Loucy (cell line): Measurements from ENCODE around the gene TUBB2B.
A peak's percentile ranks its signal among the peaks of the same experiment; 100 is the strongest.

ENCODE experiments used
- H2AFZ ChIP-seq: fragments of 200-600 bp; sonication (generic); 2 replicates; pipeline ENCODE4 v1.6.0; 2016; ENCODE audit warnings: antibody characterized with exemption, mild to moderate bottlenecking, low read length, moderate library complexity
- H3F3A ChIP-seq: fragments of 200-600 bp; 2 replicates; pipeline ENCODE4 v1.6.0; 2016; ENCODE audit warnings: antibody characterized with exemption, low read depth, mild to moderate bottlenecking
- H3K27me3 ChIP-seq: fragments of 200-600 bp; sonication (generic); 2 replicates; pipeline ENCODE4 v1.6.1; 2014; ENCODE audit warnings: low read length, mild to moderate bottlenecking; ENCODE audit not compliant: insufficient read depth, poor library complexity, severe bottlenecking
- H3K36me3 ChIP-seq: fragments of 200-600 bp; sonication (generic); 2 replicates; pipeline ENCODE4 v1.6.1; 2016; ENCODE audit warnings: low read length; ENCODE audit not compliant: insufficient read depth
- H3K4me1 ChIP-seq: fragments of 200-600 bp; sonication (generic); 2 replicates; pipeline ENCODE4 v1.5.1; 2014; ENCODE audit warnings: low read length, mild to moderate bottlenecking; ENCODE audit not compliant: insufficient read depth, poor library complexity, severe bottlenecking
- H3K4me2 ChIP-seq: fragments of 200-600 bp; sonication (generic); 2 replicates; pipeline ENCODE4 v1.6.0; 2014; ENCODE audit warnings: antibody characterized with exemption, low read length, low read depth, mild to moderate bottlenecking; ENCODE audit not compliant: poor library complexity, severe bottlenecking
- H3K4me3 ChIP-seq: fragments of 200-600 bp; sonication (generic); 2 replicates; pipeline ENCODE4 v1.5.1; 2014; ENCODE audit warnings: low read length, mild to moderate bottlenecking, mixed read lengths; ENCODE audit not compliant: poor library complexity, severe bottlenecking
- H3K79me2 ChIP-seq: fragments of 200-600 bp; sonication (generic); 2 replicates; pipeline ENCODE4 v1.6.1; 2014; ENCODE audit warnings: low read length; ENCODE audit not compliant: insufficient read depth
- H3K9ac ChIP-seq: fragments of 200-600 bp; sonication (generic); 2 replicates; pipeline ENCODE4 v1.6.0; 2014; ENCODE audit warnings: mild to moderate bottlenecking, low read depth, low read length, moderate library complexity; ENCODE audit not compliant: poor library complexity, severe bottlenecking
- H3K9me2 ChIP-seq: fragments of 200-600 bp; sonication (generic); replicated peaks from 2 replicates; pipeline ENCODE4 v1.6.1; 2016; ENCODE audit warnings: low read depth, low read length, mixed read lengths
- H3K9me3 ChIP-seq: fragments of 200-600 bp; sonication (generic); 2 replicates; pipeline ENCODE4 v1.6.1; 2014; ENCODE audit warnings: mild to moderate bottlenecking, antibody characterized with exemption, low read length, low read depth; ENCODE audit not compliant: insufficient read depth
- H4K20me1 ChIP-seq: fragments of 200-600 bp; sonication (generic); 2 replicates; pipeline ENCODE4 v1.6.0; 2014; ENCODE audit warnings: antibody characterized with exemption, low read length, mild to moderate bottlenecking; ENCODE audit not compliant: insufficient read depth, poor library complexity, severe bottlenecking
- EZH2phosphoT487 ChIP-seq: fragments of 200-600 bp; IDR thresholded peaks from 2 replicates; pipeline ENCODE4 v1.6.1; 2018; ENCODE audit warnings: antibody characterized with exemption, mild to moderate bottlenecking, moderate library complexity, borderline replicate concordance
- TF ChIP-seq, protein P1 (sequence below): fragments of 200-600 bp; sonication (generic); conservative IDR thresholded peaks from 2 replicates; pipeline ENCODE4 v1.5.1; 2014; ENCODE audit warnings: mild to moderate bottlenecking, antibody characterized with exemption, low read length

The TUBB2B gene

DNA sequence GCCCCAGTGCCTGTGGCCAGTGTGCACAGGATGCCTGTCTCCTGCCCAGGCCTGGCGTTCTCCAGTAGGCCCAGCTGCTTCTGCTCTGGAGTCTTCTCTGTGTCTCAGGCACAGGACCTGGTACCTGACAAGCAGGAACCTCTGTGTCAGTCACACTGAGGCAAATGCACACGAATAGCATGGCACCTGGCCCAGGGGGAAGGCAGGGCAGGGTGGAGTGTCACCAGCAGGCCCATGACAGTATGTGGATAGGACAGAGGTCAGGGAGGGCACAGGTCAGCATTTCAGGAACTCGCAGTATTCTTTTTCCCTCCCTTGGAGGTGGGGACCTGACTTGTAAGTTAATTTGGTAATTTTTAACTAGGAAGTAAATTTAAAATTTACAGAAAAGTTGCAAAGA, 36.9 kb upstream of the TUBB2B start:
- Histone ChIP-seq H3K4me2 (no peak overlapping the region), H3K4me3 (no peak overlapping the region), H3K36me3 (peaks cover 22% of the 10 kb centered on the region; the same call in 1 of the 2 replicates), H3K9me2 (no peaks in the 10 kb centered on the region), H3K4me1 (peaks cover 41% of the 10 kb centered on the region), H4K20me1 (peaks cover 35% of the 10 kb centered on the region), H3K9ac (no peak overlapping the region), H3K27me3 (no peaks in the 10 kb centered on the region), H2AFZ (no peak overlapping the region), H3K79me2 (peaks cover 85% of the 10 kb centered on the region), H3F3A (no peaks in the 10 kb centered on the region), H3K9me3 (no peaks in the 10 kb centered on the region)
- TF ChIP-seq, protein P1, sequence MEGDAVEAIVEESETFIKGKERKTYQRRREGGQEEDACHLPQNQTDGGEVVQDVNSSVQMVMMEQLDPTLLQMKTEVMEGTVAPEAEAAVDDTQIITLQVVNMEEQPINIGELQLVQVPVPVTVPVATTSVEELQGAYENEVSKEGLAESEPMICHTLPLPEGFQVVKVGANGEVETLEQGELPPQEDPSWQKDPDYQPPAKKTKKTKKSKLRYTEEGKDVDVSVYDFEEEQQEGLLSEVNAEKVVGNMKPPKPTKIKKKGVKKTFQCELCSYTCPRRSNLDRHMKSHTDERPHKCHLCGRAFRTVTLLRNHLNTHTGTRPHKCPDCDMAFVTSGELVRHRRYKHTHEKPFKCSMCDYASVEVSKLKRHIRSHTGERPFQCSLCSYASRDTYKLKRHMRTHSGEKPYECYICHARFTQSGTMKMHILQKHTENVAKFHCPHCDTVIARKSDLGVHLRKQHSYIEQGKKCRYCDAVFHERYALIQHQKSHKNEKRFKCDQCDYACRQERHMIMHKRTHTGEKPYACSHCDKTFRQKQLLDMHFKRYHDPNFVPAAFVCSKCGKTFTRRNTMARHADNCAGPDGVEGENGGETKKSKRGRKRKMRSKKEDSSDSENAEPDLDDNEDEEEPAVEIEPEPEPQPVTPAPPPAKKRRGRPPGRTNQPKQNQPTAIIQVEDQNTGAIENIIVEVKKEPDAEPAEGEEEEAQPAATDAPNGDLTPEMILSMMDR, result no peak
- TF ChIP-seq EZH2phosphoT487, result no peak

DNA sequence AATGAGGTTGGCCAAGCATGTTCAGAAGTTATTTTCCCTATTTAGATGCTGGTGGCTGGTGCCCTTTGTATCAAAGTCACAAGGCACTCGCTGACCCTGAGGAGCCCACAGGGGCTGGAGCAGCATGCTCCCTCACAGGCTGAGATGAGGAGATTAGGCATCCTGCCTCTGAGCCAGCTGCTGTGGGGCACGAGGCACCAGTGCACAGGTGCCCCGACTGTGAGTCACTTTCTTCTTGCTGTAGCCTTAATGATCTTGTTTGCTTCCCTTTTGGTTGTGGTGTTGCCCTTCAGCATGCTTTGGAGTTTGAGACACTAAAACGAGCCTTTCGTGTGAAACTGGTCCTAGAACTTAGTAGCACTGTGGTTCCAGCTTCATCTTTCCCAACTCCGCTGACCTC, 35.6 kb upstream of the TUBB2B start:
- peaks cover 41% of the 10 kb centered on the region for H3K4me1 ChIP-seq
- H3K4me3 ChIP-seq, result peak overlapping the region; percentile 27
- no peak overlapping the region for H2AFZ ChIP-seq
- no peak overlapping the region for H3K9ac ChIP-seq
- TF ChIP-seq EZH2phosphoT487, result no peak
- TF ChIP-seq, protein P1, result no peak
- no peaks in the 10 kb centered on the region for H3K9me3 ChIP-seq
- H3F3A ChIP-seq, result no peaks in the 10 kb centered on the region
- peaks cover 87% of the 10 kb centered on the region for H3K79me2 ChIP-seq
- no peaks in the 10 kb centered on the region for H3K9me2 ChIP-seq
- H4K20me1 ChIP-seq, result peaks cover 40% of the 10 kb centered on the region
- H3K27me3 ChIP-seq, result no peaks in the 10 kb centered on the region
- H3K4me2 ChIP-seq, result peak overlapping the region; percentile 69
- peaks cover 14% of the 10 kb centered on the region; the same call in 1 of the 2 replicates for H3K36me3 ChIP-seq

DNA sequence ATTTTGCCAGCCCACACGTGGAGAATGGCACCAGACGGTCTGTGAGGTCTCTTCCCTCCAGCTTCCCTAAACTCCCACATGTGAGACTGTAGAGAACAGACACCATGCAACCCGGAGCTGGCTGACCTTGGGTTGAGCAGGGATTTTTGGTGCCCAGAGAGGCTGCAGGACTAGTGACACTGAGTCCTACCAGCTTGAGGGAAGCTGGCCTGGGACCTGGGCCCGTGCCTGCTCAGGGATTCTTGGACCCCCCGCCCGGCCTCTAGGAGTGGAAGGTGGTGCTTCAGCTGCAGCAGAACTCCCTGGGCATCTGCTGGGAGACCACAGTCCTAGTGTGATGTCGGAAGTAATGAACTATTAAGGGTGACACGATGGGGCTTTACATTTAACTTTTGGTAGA, 34.5 kb upstream of the TUBB2B start:
- peak overlapping the region; percentile 69 for H3K4me2 ChIP-seq
- peaks cover 40% of the 10 kb centered on the region for H4K20me1 ChIP-seq
- no peaks in the 10 kb centered on the region for H3F3A ChIP-seq
- peaks cover 14% of the 10 kb centered on the region; the same call in 1 of the 2 replicates for H3K36me3 ChIP-seq
- H3K27me3 ChIP-seq, result no peaks in the 10 kb centered on the region
- no peaks in the 10 kb centered on the region for H3K9me2 ChIP-seq
- no peak overlapping the region for H2AFZ ChIP-seq
- H3K79me2 ChIP-seq, result peaks cover 76% of the 10 kb centered on the region
- peak overlapping the region; percentile 75 for H3K9ac ChIP-seq
- no peaks in the 10 kb centered on the region for H3K9me3 ChIP-seq
- H3K4me3 ChIP-seq, result peak overlapping the region; percentile 84
- peaks cover 38% of the 10 kb centered on the region for H3K4me1 ChIP-seq
- TF ChIP-seq, protein P1, result no peak
- no peak for TF ChIP-seq EZH2phosphoT487
